Neural cell (in vitro differentiated cells): ENCODE results near the gene ACTL8. TPM values are rescaled to one million over a fixed set of nuclear protein-coding genes. Genes with fewer than 3 reads are reported as not detected.

ENCODE experiments used
- H2AFZ ChIP-seq: fragments of 200-600, 300-800 bp; sonication (generic), shearing (Covaris generic); 2 replicates; pipeline ENCODE4 v1.6.0; 2014; ENCODE audit warnings: low read depth, mild to moderate bottlenecking, antibody characterized with exemption, low read length, moderate library complexity
- H3F3A ChIP-seq: fragments of 200-600 bp; shearing (Covaris generic); 2 replicates; pipeline ENCODE4 v1.6.1; 2016; ENCODE audit warnings: mild to moderate bottlenecking, moderate library complexity, mixed read lengths, antibody characterized with exemption, low read length; ENCODE audit not compliant: insufficient read depth, poor library complexity, severe bottlenecking
- H3K27ac ChIP-seq: fragments of 200-600, 300-800 bp; sonication (generic), shearing (Covaris generic); 2 replicates; pipeline ENCODE4 v1.5.1; 2014; ENCODE audit warnings: mild to moderate bottlenecking, low read length, moderate library complexity
- H3K27me3 ChIP-seq: fragments of 300-800, 200-600 bp; sonication (generic), shearing (Covaris generic); 2 replicates; pipeline ENCODE4 v1.6.0; 2014; ENCODE audit warnings: mild to moderate bottlenecking, low read depth, low read length, moderate library complexity; ENCODE audit not compliant: insufficient read depth
- H3K36me3 ChIP-seq: fragments of 300-800, 200-600 bp; sonication (generic), shearing (Covaris generic); 2 replicates; pipeline ENCODE4 v1.5.1; 2014; ENCODE audit warnings: mild to moderate bottlenecking, antibody characterized with exemption, low read length, moderate library complexity; ENCODE audit not compliant: insufficient read depth
- H3K4me2 ChIP-seq: fragments of 300-800, 200-600 bp; sonication (generic), shearing (Covaris generic); 2 replicates; pipeline ENCODE4 v1.6.0; 2014; ENCODE audit warnings: mild to moderate bottlenecking, low read length
- H3K4me3 ChIP-seq: fragments of 300-800, 200-600 bp; sonication (generic), shearing (Covaris generic); 2 replicates; pipeline ENCODE4 v1.5.1; 2014; ENCODE audit warnings: mild to moderate bottlenecking, low read length, moderate library complexity
- H3K79me2 ChIP-seq: fragments of 200-600 bp; shearing (Covaris generic); replicated peaks from 2 replicates; pipeline ENCODE4 v1.6.0; 2014; ENCODE audit warnings: mild to moderate bottlenecking, low read length, moderate library complexity; ENCODE audit not compliant: insufficient read depth
- H3K9ac ChIP-seq: fragments of 300-800, 200-600 bp; sonication (generic), shearing (Covaris generic); 2 replicates; pipeline ENCODE4 v1.6.1; 2016; ENCODE audit warnings: mild to moderate bottlenecking, low read length, mixed read lengths
- H3K9me2 ChIP-seq: fragments of 200-600 bp; shearing (Covaris generic); 2 replicates; pipeline ENCODE4 v1.6.1; 2016; ENCODE audit warnings: mild to moderate bottlenecking, low read length, mixed read lengths; ENCODE audit not compliant: insufficient read depth
- H3K9me3 ChIP-seq: fragments of 200-600, 300-800 bp; sonication (generic), shearing (Covaris generic); 2 replicates; pipeline ENCODE4 v1.6.1; 2016; ENCODE audit warnings: mild to moderate bottlenecking, mixed run types, low read length, moderate library complexity, mixed read lengths
- H4K20me1 ChIP-seq: fragments of 200-600 bp; shearing (Covaris generic); 2 replicates; pipeline ENCODE4 v1.6.1; 2016; ENCODE audit warnings: mild to moderate bottlenecking, mixed run types; ENCODE audit not compliant: insufficient read depth
- EP300 ChIP-seq: fragments of 450-650 bp; conservative IDR thresholded peaks from 2 replicates; pipeline ENCODE4 v1.6.1; 2014; ENCODE audit warnings: antibody characterized with exemption, mild to moderate bottlenecking, moderate library complexity; ENCODE audit not compliant: poor library complexity, severe bottlenecking
- EZH2 ChIP-seq: fragments of 200-600, 300-800 bp; shearing (Covaris generic), sonication (generic); IDR thresholded peaks from 2 replicates; pipeline ENCODE4 v1.6.1; 2014; ENCODE audit warnings: antibody characterized with exemption, low read length, borderline replicate concordance, mild to moderate bottlenecking; ENCODE audit not compliant: insufficient read depth, poor library complexity, severe bottlenecking
- MXI1 ChIP-seq: fragments of 450-650 bp; conservative IDR thresholded peaks from 2 replicates; pipeline ENCODE4 v1.6.1; 2014; ENCODE audit warnings: antibody characterized with exemption, mild to moderate bottlenecking; ENCODE audit not compliant: poor library complexity, severe bottlenecking
- POLR2AphosphoS5 ChIP-seq: IDR thresholded peaks from 2 replicates; pipeline ENCODE4 v1.6.1; 2012
- RAD21 ChIP-seq: fragments of 450-650 bp; conservative IDR thresholded peaks from 2 replicates; pipeline ENCODE4 v1.6.1; 2014; ENCODE audit warnings: antibody characterized with exemption, mild to moderate bottlenecking, moderate library complexity
- REST ChIP-seq: IDR thresholded peaks from 2 replicates; pipeline ENCODE4 v1.6.1; 2012; ENCODE audit warnings: borderline replicate concordance
- SMC3 ChIP-seq: fragments of 450-650 bp; conservative IDR thresholded peaks from 2 replicates; pipeline ENCODE4 v1.6.1; 2014; ENCODE audit warnings: antibody characterized with exemption, mild to moderate bottlenecking, moderate library complexity; ENCODE audit not compliant: poor library complexity
- TAF1 ChIP-seq: IDR thresholded peaks from 2 replicates; pipeline ENCODE4 v1.6.1; 2012; ENCODE audit warnings: low read depth
- polyA plus RNA-seq: library from polyadenylated mRNA; depleted of rRNA; stranded (reverse); fragments of >200 nt; gene quantifications from 2 replicates; pipeline ENCODE4 v1.2.3, GENCODE V29; 2014
- TF ChIP-seq, protein P1 (sequence below): fragments of 450-650 bp; IDR thresholded peaks from 2 replicates; pipeline ENCODE4 v1.5.1; 2014; ENCODE audit warnings: antibody characterized with exemption, mild to moderate bottlenecking, moderate library complexity; ENCODE audit not compliant: poor library complexity, severe bottlenecking

Gene ACTL8
- polyA plus RNA-seq, 1 donor from 2014 or later = not detected

- Histone ChIP-seq H2AFZ (no peak overlapping the region), H3K9me3 (peaks cover 4% of the 10 kb centered on the region), H3K27me3 (no peaks in the 10 kb centered on the region), H4K20me1 (no peaks in the 10 kb centered on the region), H3K9me2 (no peaks in the 10 kb centered on the region), H3F3A (no peaks in the 10 kb centered on the region), H3K9ac (no peak overlapping the region), H3K4me3 (no peak overlapping the region), H3K4me2 (no peak overlapping the region), H3K27ac (no peak overlapping the region), H3K79me2 (no peaks in the 10 kb centered on the region), H3K36me3 (no peaks in the 10 kb centered on the region)
- TF ChIP-seq SMC3 (no peak), TAF1 (no peak), EP300 (no peak), RAD21 (no peak), MXI1 (no peak), EZH2 (no peak), REST (no peak), POLR2AphosphoS5 (no peak)
- TF ChIP-seq, protein P1, sequence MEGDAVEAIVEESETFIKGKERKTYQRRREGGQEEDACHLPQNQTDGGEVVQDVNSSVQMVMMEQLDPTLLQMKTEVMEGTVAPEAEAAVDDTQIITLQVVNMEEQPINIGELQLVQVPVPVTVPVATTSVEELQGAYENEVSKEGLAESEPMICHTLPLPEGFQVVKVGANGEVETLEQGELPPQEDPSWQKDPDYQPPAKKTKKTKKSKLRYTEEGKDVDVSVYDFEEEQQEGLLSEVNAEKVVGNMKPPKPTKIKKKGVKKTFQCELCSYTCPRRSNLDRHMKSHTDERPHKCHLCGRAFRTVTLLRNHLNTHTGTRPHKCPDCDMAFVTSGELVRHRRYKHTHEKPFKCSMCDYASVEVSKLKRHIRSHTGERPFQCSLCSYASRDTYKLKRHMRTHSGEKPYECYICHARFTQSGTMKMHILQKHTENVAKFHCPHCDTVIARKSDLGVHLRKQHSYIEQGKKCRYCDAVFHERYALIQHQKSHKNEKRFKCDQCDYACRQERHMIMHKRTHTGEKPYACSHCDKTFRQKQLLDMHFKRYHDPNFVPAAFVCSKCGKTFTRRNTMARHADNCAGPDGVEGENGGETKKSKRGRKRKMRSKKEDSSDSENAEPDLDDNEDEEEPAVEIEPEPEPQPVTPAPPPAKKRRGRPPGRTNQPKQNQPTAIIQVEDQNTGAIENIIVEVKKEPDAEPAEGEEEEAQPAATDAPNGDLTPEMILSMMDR = no peak
Measured at GRCh38 chr1:17805869-17806684, 50.9 kb downstream of the ACTL8 start.

- TF ChIP-seq POLR2AphosphoS5 = no peak
- no peak for TF ChIP-seq EZH2
- no peak for TF ChIP-seq MXI1
- TF ChIP-seq, protein P1 = no peak
- no peak for TF ChIP-seq REST
- no peak for TF ChIP-seq TAF1
- TF ChIP-seq RAD21 = no peak
- TF ChIP-seq EP300 = no peak
- TF ChIP-seq SMC3 = no peak
Measured at GRCh38 chr1:17808816-17809215, 53.7 kb downstream of the ACTL8 start.

More at GRCh38 chr1:17808816-17809215, 53.7 kb downstream of the ACTL8 start:
- Histone ChIP-seq H3K4me2 (no peak overlapping the region), H3K9ac (no peak overlapping the region), H3K9me3 (peaks cover 4% of the 10 kb centered on the region), H3K27me3 (no peaks in the 10 kb centered on the region), H3K4me3 (no peak overlapping the region), H3K27ac (no peak overlapping the region), H3K36me3 (no peaks in the 10 kb centered on the region), H4K20me1 (no peaks in the 10 kb centered on the region), H3F3A (no peaks in the 10 kb centered on the region), H2AFZ (no peak overlapping the region), H3K79me2 (no peaks in the 10 kb centered on the region), H3K9me2 (no peaks in the 10 kb centered on the region)
